ENCODE results near the gene CYREN. TPM values are rescaled to one million over a fixed set of nuclear protein-coding genes. Genes with fewer than 3 reads are reported as not detected.
A peak's percentile ranks its signal among the peaks of the same experiment; 100 is the strongest.

Gene CYREN
- total and polyA plus RNA-seq, 2 donors from 2014 or later, result 39.4 to 89.3 TPM

- Histone ChIP-seq H3K27ac (ENCODE audit: low read depth in 2 of 2, low read length in 2 of 2) (peak overlapping the region; percentile 68 to 82), H3K9ac (ENCODE audit: low read length in 3 of 3) (peak overlapping the region in 2 of 3 donors; percentile 1 to 26), H3K4me3 (ENCODE audit: low read length in 3 of 3) (peak overlapping the region in 1 of 3 donors; percentile 2), H3K4me1 (ENCODE audit: control insufficient read depth in 2 of 3, insufficient read depth in 2 of 3, low read depth in 1 of 3, low read length in 3 of 3) (peaks cover 0 to 51% (median 21%) of the 10 kb centered on the region in 3 donors), H3K27me3 (ENCODE audit: control insufficient read depth, insufficient read depth, low read length) (no peaks in the 10 kb centered on the region), H3K9me3 (ENCODE audit: control insufficient read depth in 2 of 3, insufficient read depth in 1 of 3, low read length in 3 of 3) (no peaks in the 10 kb centered on the region), H3K36me3 (ENCODE audit: control insufficient read depth in 2 of 3, insufficient read depth in 3 of 3, low read length in 3 of 3) (peaks cover 7 to 25% (median 8%) of the 10 kb centered on the region in 3 donors)
- FAIRE-seq, result no peak
- peak in 1 of 5 donors; percentile 26 for DNase-seq
- intact Hi-C loops (cut with DNase I), result no loop called here
- no peak for TF ChIP-seq CTCF (IDR thresholded peaks at IDR 0.05; ENCODE audit: borderline replicate concordance, extremely low read depth, insufficient read depth)
These were observed 35.3 kb upstream of the CYREN start for GRCh38 chr7:135205850-135206249.

- peak overlapping the region; percentile 51 to 82 for H3K27ac ChIP-seq (ENCODE audit: low read depth in 2 of 2, low read length in 2 of 2)
- no peaks in the 10 kb centered on the region for H3K27me3 ChIP-seq (ENCODE audit: control insufficient read depth, insufficient read depth, low read length)
- H3K36me3 ChIP-seq (ENCODE audit: control insufficient read depth in 2 of 3, insufficient read depth in 3 of 3, low read length in 3 of 3), result peaks cover 7 to 34% (median 11%) of the 10 kb centered on the region in 3 donors
- H3K9me3 ChIP-seq (ENCODE audit: control insufficient read depth in 2 of 3, insufficient read depth in 1 of 3, low read length in 3 of 3), result no peaks in the 10 kb centered on the region
- no peak for DNase-seq
- no peak for TF ChIP-seq CTCF (IDR thresholded peaks at IDR 0.05; ENCODE audit: borderline replicate concordance, extremely low read depth, insufficient read depth)
- intact Hi-C loops (cut with DNase I), result no loop called here
- peak overlapping the region in 1 of 3 donors; percentile 32 for H3K9ac ChIP-seq (ENCODE audit: low read length in 3 of 3)
- no peak for FAIRE-seq
- H3K4me3 ChIP-seq (ENCODE audit: low read length in 3 of 3), result peak overlapping the region in 1 of 3 donors; percentile 20
- peaks cover 0 to 51% (median 27%) of the 10 kb centered on the region in 3 donors for H3K4me1 ChIP-seq (ENCODE audit: control insufficient read depth in 2 of 3, insufficient read depth in 2 of 3, low read depth in 1 of 3, low read length in 3 of 3)
These were observed 34.4 kb upstream of the CYREN start for GRCh38 chr7:135204876-135205275.

GRCh38 chr7:135204341-135204749, 33.8 kb upstream of the CYREN start:
- DNase-seq, result no peak
- peaks cover 0 to 49% (median 31%) of the 10 kb centered on the region in 3 donors for H3K4me1 ChIP-seq (ENCODE audit: control insufficient read depth in 2 of 3, insufficient read depth in 2 of 3, low read depth in 1 of 3, low read length in 3 of 3)
- H3K27ac ChIP-seq (ENCODE audit: low read depth in 2 of 2, low read length in 2 of 2), result peak overlapping the region; percentile 30 to 61
- intact Hi-C loops (cut with DNase I), result no loop called here
- FAIRE-seq, result no peak
- TF ChIP-seq CTCF (IDR thresholded peaks at IDR 0.05; ENCODE audit: borderline replicate concordance, extremely low read depth, insufficient read depth), result no peak
- no peaks in the 10 kb centered on the region for H3K9me3 ChIP-seq (ENCODE audit: control insufficient read depth in 2 of 3, insufficient read depth in 1 of 3, low read length in 3 of 3)
- H3K4me3 ChIP-seq (ENCODE audit: low read length in 3 of 3), result peak overlapping the region in 2 of 3 donors; percentile 11 to 44
- H3K27me3 ChIP-seq (ENCODE audit: control insufficient read depth, insufficient read depth, low read length), result no peaks in the 10 kb centered on the region
- H3K9ac ChIP-seq (ENCODE audit: low read length in 3 of 3), result no peak overlapping the region
- peaks cover 10 to 38% (median 11%) of the 10 kb centered on the region in 3 donors for H3K36me3 ChIP-seq (ENCODE audit: control insufficient read depth in 2 of 3, insufficient read depth in 3 of 3, low read length in 3 of 3)

GRCh38 chr7:135201350-135201749, 30.8 kb upstream of the CYREN start:
- H3K9me3 ChIP-seq (ENCODE audit: control insufficient read depth in 2 of 3, insufficient read depth in 1 of 3, low read length in 3 of 3), result no peaks in the 10 kb centered on the region
- no peak for FAIRE-seq
- peak overlapping the region; percentile 37 to 48 for H3K27ac ChIP-seq (ENCODE audit: low read depth in 2 of 2, low read length in 2 of 2)
- H3K36me3 ChIP-seq (ENCODE audit: control insufficient read depth in 2 of 3, insufficient read depth in 3 of 3, low read length in 3 of 3), result peaks cover 13 to 67% (median 20%) of the 10 kb centered on the region in 3 donors
- TF ChIP-seq CTCF (IDR thresholded peaks at IDR 0.05; ENCODE audit: borderline replicate concordance, extremely low read depth, insufficient read depth), result no peak
- no peak for DNase-seq
- peaks cover 0 to 36% (median 31%) of the 10 kb centered on the region in 3 donors for H3K4me1 ChIP-seq (ENCODE audit: control insufficient read depth in 2 of 3, insufficient read depth in 2 of 3, low read depth in 1 of 3, low read length in 3 of 3)
- H3K4me3 ChIP-seq (ENCODE audit: low read length in 3 of 3), result peak overlapping the region in 1 of 3 donors; percentile 44
- no peaks in the 10 kb centered on the region for H3K27me3 ChIP-seq (ENCODE audit: control insufficient read depth, insufficient read depth, low read length)
- intact Hi-C loops (cut with DNase I), result no loop called here
- H3K9ac ChIP-seq (ENCODE audit: low read length in 3 of 3), result peak overlapping the region in 1 of 3 donors; percentile 23

Data from kidney (tissue), 14 donors.